HG02610 (cell line): ENCODE data around the gene TSPOAP1.

Experiments used
- ATAC-seq: cut with Tn5 transposase; IDR thresholded peaks from one replicate; pipeline ENCODE4 v1.9.1; 2021; ENCODE audit warnings: mild to moderate bottlenecking, moderate library complexity; ENCODE audit not compliant: unreplicated experiment

TSPOAP1 gene

GRCh38 chr17:58267347-58268324 lies 61.0 kb downstream of the TSPOAP1 start:
- no peak for ATAC-seq

- no peak for ATAC-seq
Observed at GRCh38 chr17:58265902-58266875, 62.4 kb downstream of the TSPOAP1 start.

GRCh38 chr17:58265271-58265670 lies 63.3 kb downstream of the TSPOAP1 start:
- ATAC-seq = no peak

- ATAC-seq = no peak
Observed at GRCh38 chr17:58264407-58265103, 64.0 kb downstream of the TSPOAP1 start.

- ATAC-seq = no peak
Observed at GRCh38 chr17:58263773-58264172, 64.8 kb downstream of the TSPOAP1 start.

GRCh38 chr17:58262149-58262548 lies 66.4 kb downstream of the TSPOAP1 start:
- ATAC-seq = no peak

GRCh38 chr17:58254803-58255202 lies 73.8 kb downstream of the TSPOAP1 start:
- no peak for ATAC-seq

GRCh38 chr17:58253082-58253481 lies 75.5 kb downstream of the TSPOAP1 start:
- ATAC-seq = no peak

- no peak for ATAC-seq
Observed at GRCh38 chr17:58252141-58252540, 76.5 kb downstream of the TSPOAP1 start.
